SK-MEL-5 (cell line): Measurements from ENCODE around the gene RPP25L. TPM values are rescaled to one million over a fixed set of nuclear protein-coding genes. Genes with fewer than 3 reads are reported as not detected.
"Not testable (repeated sequence)": the region's sequence is repeated elsewhere in the genome, so short reads cannot be mapped to it uniquely, and the experiment has no call there.

Source experiments
- DNase-seq: peaks from one replicate; pipeline ENCODE4 v3.0.0-alpha.2; 2016; ENCODE audit warnings: low read depth, low spot score
- in situ Hi-C: cut with HindIII; loops from 2 replicates; pipeline ENCODE4 v1.10.0; 2016; ENCODE audit warnings: low sequenced_read_pairs, high pct_unique_total_duplicates, low pct_unique_long_range_greater_than_20kb
- total RNA-seq: library from RNA; depleted of rRNA; stranded (reverse); fragments of >200 nt; shearing (Covaris generic); gene quantifications from 2 replicates; pipeline ENCODE4 v1.2.3, GENCODE V29; 2014

Gene RPP25L
- total RNA-seq, 1 experiment from 2014 or later: 35.7 TPM

GRCh38 chr9:34644766-34645314 is 32.9 kb upstream of the RPP25L start:
- in situ Hi-C loops: no loop called here
- no peak for DNase-seq

- peak; percentile 83 for DNase-seq
- in situ Hi-C loops: no loop called here
Measured at GRCh38 chr9:34642679-34643078, 30.8 kb upstream of the RPP25L start.

GRCh38 chr9:34639322-34639721 is 27.4 kb upstream of the RPP25L start:
- in situ Hi-C loops, DNase-seq: not testable (repeated sequence)

GRCh38 chr9:34638138-34638445 is 26.2 kb upstream of the RPP25L start:
- no peak for DNase-seq
- in situ Hi-C loops: no loop called here

DNA sequence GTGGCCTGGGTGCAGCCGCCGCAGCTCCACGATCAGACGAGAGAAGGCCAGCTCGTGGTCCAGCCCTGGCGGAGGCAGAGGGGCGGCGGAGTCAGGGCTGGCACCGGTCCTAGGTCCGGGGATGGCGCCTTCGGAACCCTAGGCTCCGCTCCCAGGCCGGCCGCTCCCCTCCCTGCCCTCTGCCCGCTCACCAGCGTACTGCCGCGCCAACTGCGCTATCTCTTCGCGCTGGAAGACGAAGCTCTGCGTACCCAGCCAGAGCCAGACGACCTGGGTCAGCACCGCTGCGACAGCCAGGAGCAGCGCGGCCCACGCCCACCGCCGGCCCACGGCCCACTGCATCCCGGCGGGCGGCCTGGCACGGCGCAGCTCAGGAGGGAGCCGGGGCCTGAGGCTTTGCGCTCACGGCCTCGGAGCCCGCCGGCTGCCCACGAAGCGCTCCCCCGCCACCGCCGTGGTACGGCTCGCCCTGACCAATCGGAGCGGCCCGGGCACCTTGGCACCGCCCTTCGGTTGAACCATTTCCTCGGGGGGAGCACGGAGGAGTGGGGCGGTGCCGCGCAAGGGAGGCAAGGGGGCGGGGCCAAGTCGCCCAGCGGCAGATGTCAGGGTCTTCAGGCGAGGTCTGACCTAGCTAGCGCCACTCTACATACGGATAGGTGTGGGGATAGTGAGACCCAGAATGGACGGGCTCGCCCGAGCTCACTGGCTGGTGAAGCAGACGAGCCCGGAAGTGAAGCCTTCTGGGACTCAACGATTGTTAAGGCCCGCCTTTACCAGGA is 25.6 kb upstream of the RPP25L start, which contains the start of gene SIGMAR1:
TSS of gene SIGMAR1 (minus strand) at position 432 of the 782 bp plus-strand sequence. CDS start at position 342, 90 bp downstream.
- in situ Hi-C loops: no loop called here
- peak; percentile 88 for DNase-seq

- in situ Hi-C loops: no loop called here
- DNase-seq: no peak
Measured at GRCh38 chr9:34636791-34637355, 25.0 kb upstream of the RPP25L start.

GRCh38 chr9:34635556-34635955 is 23.7 kb upstream of the RPP25L start:
- no peak for DNase-seq
- in situ Hi-C loops: no loop called here

DNA sequence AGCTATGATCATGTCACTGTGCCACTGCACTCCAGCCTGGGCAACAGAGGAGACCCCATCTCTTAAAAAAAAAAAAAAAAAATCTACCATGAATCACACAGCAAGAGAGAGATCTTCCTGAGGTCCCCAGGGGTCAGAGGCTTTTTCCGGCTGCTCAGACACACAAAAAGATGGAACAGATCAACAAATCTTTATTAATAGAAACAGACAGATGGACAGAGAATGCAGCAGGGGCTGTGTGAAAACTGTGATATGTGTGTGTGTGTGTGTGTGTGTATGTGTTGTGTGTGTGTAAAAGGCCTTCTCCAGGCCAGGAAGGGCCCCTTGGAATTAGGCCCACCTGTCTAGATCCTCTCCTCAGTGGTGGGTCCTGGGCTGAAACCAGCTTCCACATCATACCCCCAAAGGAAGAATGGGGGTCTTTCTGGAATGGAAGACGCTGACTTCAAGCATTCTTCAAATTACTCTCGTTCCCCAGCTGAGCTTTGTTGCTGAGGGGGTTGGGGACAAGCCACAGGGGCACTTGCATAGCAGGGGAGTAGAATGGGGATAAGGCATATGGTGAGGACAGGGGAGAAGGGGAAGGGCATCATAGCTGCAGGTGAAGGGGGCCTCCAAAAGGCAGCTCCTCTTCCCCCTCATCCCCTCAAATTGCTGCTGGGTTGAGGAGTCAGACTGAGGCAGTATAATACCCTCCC is 22.8 kb upstream of the RPP25L start:
- DNase-seq: no peak
- in situ Hi-C loops: no loop called here

GRCh38 chr9:34633851-34634550 is 22.1 kb upstream of the RPP25L start:
- peak; percentile 73 for DNase-seq
- in situ Hi-C loops: no loop called here

GRCh38 chr9:34633166-34633565 is 21.3 kb upstream of the RPP25L start:
- in situ Hi-C loops: no loop called here

DNA sequence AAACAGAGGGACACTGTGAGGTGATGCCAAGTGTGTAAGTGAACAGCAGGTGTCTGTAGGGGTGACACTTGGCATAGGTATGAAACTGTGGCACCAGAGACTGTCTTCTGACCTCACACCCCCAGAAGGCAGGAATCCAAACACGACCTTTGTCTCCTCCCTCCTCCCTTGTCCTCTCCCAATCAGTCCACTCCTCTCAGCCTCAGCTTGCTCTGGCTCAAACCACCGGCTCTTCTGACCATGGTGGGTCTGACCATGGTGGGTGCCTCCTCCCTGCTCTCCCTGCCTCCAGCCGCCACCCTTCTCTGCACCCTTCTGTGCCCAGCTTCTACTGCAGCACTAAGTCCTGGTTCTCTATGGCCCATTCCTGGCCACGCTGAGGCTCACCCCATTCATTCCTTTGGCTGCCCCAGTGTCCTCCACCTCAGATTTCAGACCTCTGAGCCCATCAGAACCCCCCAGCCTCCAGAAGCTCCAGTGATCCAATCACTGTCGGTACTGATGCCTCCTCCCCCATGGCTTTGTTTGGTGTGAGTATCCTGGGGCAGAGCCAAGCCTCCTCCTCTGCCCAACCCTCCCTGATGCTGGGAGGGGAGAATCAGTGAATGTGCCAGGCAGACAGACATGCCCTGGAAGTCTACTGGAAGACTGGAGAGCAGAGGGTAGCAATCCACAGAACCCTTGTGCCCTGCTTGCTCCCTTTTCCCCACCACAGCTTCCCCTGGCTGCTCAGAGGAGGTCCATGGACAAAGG is 18.7 kb upstream of the RPP25L start:
- in situ Hi-C loops: no loop called here
- no peak for DNase-seq

More at GRCh38 chr9:34633166-34633565, 21.3 kb upstream of the RPP25L start:
- no peak for DNase-seq

DNA sequence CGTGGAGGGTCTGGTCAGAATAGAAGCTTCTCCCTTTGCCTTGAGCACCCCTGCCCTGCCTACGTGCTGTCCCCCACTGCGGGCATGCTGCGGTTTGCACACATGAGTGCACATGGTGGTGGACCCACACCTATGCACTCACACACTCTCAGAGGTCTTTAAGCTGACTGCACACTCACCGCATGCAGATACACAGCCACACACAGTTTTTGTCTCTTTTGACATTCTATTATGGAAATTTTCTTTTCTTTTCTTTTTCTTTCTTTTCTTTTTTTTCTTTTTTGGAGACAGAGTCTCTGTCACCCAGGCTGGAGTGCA is 17.6 kb upstream of the RPP25L start:
- no peak for DNase-seq
- in situ Hi-C loops: no loop called here

GRCh38 chr9:34628656-34629490 is 17.0 kb upstream of the RPP25L start, which contains the start of gene ARID3C:
ARID3C (minus strand) TSS chr9:34629066; CDS start chr9:34628014, 1,052 bp downstream.
- DNase-seq: no peak
- in situ Hi-C loops: no loop called here

DNA sequence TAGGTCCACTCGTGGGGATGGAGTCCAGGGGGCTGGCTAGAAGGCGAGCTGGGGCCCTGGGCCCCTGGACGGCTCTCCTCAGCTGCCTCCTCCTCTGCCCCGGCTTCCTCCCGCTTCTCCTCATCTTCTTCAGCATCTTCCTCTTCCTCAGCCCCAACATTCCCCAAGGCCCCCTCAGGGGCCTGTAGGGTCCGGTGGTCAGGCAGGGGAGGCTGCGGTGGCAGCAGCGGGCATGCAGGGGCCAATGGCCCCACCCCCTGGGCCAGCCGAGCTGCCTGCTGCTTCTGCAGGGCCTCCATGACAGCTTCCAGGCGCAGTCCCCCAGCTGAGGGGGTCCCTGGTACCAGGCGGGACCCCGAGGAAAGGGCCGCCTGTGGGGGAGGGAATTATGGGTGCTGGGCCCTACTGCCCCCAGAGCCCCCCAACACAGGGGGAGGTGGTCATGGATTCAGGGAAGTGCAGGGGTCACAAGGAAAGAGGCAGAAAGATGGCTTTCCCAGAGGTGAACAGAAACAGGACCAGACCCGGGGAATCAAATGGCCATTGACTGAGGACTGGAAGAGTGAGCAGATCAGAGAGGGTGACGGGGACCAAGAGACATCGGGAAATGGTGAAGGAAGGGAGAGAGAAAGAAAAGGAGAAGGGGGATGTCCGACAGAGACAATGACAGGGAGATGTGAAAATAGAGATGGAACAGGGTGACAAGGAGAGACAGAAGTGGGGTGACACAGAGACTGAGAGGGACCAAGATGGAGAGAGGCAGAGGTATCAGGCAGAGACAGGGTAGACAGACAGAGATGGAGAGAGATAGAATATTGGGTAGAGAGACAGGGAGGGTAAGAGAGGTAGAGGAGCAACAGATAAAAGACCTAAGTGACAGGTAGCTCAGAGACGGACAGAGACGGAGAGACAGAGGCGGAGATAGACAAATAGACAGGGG is 16.1 kb upstream of the RPP25L start:
- no peak for DNase-seq
- in situ Hi-C loops: no loop called here

- in situ Hi-C loops: no loop called here
Measured at GRCh38 chr9:34625186-34625486, 13.2 kb upstream of the RPP25L start.

More at GRCh38 chr9:34625186-34625486, 13.2 kb upstream of the RPP25L start:
- no peak for DNase-seq
